SK-N-SH treated with all-trans-retinoic acid at 6 μM for 48 hours (cell line): ENCODE measurements around the gene TMEM125.

ENCODE experiments used
- ATAC-seq: fragments of 200-7000 bp; cut with Tn5 transposase; 3 replicates; pipeline ENCODE4 v1.9.1; 2020; ENCODE audit warnings: mild to moderate bottlenecking, moderate library complexity
- ARNTL ChIP-seq: fragments of 450-650 bp; formaldehyde crosslinking; IDR thresholded peaks from 2 replicates; pipeline ENCODE4 v1.5.0; 2020; ENCODE audit warnings: low read depth, mild to moderate bottlenecking, moderate library complexity, borderline replicate concordance
- BACH2 ChIP-seq: fragments of 250-450 bp; sonication (Bioruptor Pico); IDR thresholded peaks from 2 replicates; pipeline ENCODE4 v1.9.0; 2021; ENCODE audit warnings: mild to moderate bottlenecking, borderline replicate concordance
- CREB5 ChIP-seq: fragments of 250-450 bp; sonication (Bioruptor Pico); IDR thresholded peaks from 2 replicates; pipeline ENCODE4 v1.5.1; 2020; ENCODE audit warnings: low read depth, mild to moderate bottlenecking, moderate library complexity
- CSDC2 ChIP-seq: fragments of 250-450 bp; sonication (Bioruptor Pico); IDR thresholded peaks from 2 replicates; pipeline ENCODE4 v1.5.0; 2020; ENCODE audit warnings: mild to moderate bottlenecking, moderate library complexity
- CSRNP3 ChIP-seq: fragments of 250-450 bp; sonication (Bioruptor Pico); IDR thresholded peaks from 2 replicates; pipeline ENCODE4 v1.5.1; 2021; ENCODE audit warnings: mild to moderate bottlenecking, moderate library complexity
- ESRRG ChIP-seq: fragments of 250-450 bp; sonication (Bioruptor Pico); IDR thresholded peaks from 2 replicates; pipeline ENCODE4 v1.6.1; 2021; ENCODE audit warnings: mild to moderate bottlenecking
- GLIS3 ChIP-seq: fragments of 250-450 bp; sonication (Bioruptor Pico); IDR thresholded peaks from 2 replicates; pipeline ENCODE4 v1.5.0; 2020; ENCODE audit warnings: mild to moderate bottlenecking, moderate library complexity
- ISL1 ChIP-seq: fragments of 250-450 bp; sonication (Bioruptor Pico); IDR thresholded peaks from 2 replicates; pipeline ENCODE4 v2.1.2; 2022; ENCODE audit warnings: mild to moderate bottlenecking, moderate library complexity
- OSR1 ChIP-seq: fragments of 250-450 bp; sonication (Bioruptor Pico); IDR thresholded peaks from 2 replicates; pipeline ENCODE4 v1.8.0; 2022; ENCODE audit warnings: moderate library complexity, mild to moderate bottlenecking, inconsistent platforms
- PPARA ChIP-seq: fragments of 250-450 bp; sonication (Bioruptor Pico); IDR thresholded peaks from 2 replicates; pipeline ENCODE4 v1.5.0; 2020; ENCODE audit warnings: mild to moderate bottlenecking, borderline replicate concordance
- RARB ChIP-seq: fragments of 250-450 bp; sonication (Bioruptor Pico); IDR thresholded peaks from 2 replicates; pipeline ENCODE4 v1.8.0; 2021; ENCODE audit warnings: mild to moderate bottlenecking, moderate library complexity
- SNAI2 ChIP-seq: fragments of 250-450 bp; sonication (Bioruptor Pico); IDR thresholded peaks from 2 replicates; pipeline ENCODE4 v1.5.0; 2020; ENCODE audit warnings: mild to moderate bottlenecking, moderate library complexity
- TCF4 ChIP-seq: fragments of 250-450 bp; sonication (Bioruptor Pico); IDR thresholded peaks from 2 replicates; pipeline ENCODE4 v1.8.0; 2021; ENCODE audit warnings: mild to moderate bottlenecking, moderate library complexity, borderline replicate concordance
- TOX ChIP-seq: fragments of 250-450 bp; sonication (Bioruptor Pico); IDR thresholded peaks from 2 replicates; pipeline ENCODE4 v1.8.0; 2021; ENCODE audit warnings: mild to moderate bottlenecking, moderate library complexity, borderline replicate concordance
- TSHZ2 ChIP-seq: fragments of 250-450 bp; sonication (Bioruptor Pico); IDR thresholded peaks from 2 replicates; pipeline ENCODE4 v1.5.0; 2020; ENCODE audit warnings: mild to moderate bottlenecking, moderate library complexity
- ZFP3 ChIP-seq: fragments of 250-450 bp; sonication (Bioruptor Pico); IDR thresholded peaks from 2 replicates; pipeline ENCODE4 v1.5.0; 2020; ENCODE audit warnings: mild to moderate bottlenecking, moderate library complexity
- ZFP30 ChIP-seq: fragments of 450-650 bp; formaldehyde crosslinking; IDR thresholded peaks from 2 replicates; pipeline ENCODE4 v1.5.0; 2022; ENCODE audit warnings: mild to moderate bottlenecking, moderate library complexity
- ZNF565 ChIP-seq: fragments of 450-650 bp; formaldehyde crosslinking; conservative IDR thresholded peaks from 2 replicates; pipeline ENCODE4 v1.5.0; 2020; ENCODE audit warnings: low read depth, mild to moderate bottlenecking, moderate library complexity
- ZNF70 ChIP-seq: fragments of 450-650 bp; formaldehyde crosslinking; IDR thresholded peaks from 2 replicates; pipeline ENCODE4 v1.5.0; 2020; ENCODE audit warnings: mild to moderate bottlenecking, moderate library complexity
- ZNF8 ChIP-seq: fragments of 450-650 bp; formaldehyde crosslinking; IDR thresholded peaks from 2 replicates; pipeline ENCODE4 v1.5.0; 2020; ENCODE audit warnings: mild to moderate bottlenecking, moderate library complexity
- TF ChIP-seq, protein P1 (sequence below): fragments of 250-450 bp; sonication (Bioruptor Pico); IDR thresholded peaks from 2 replicates; pipeline ENCODE4 v1.8.0; 2021; ENCODE audit warnings: low read depth, mild to moderate bottlenecking, moderate library complexity, borderline replicate concordance
- TF ChIP-seq, protein P2 (sequence below): fragments of 250-450 bp; sonication (Bioruptor Pico); IDR thresholded peaks from 2 replicates; pipeline ENCODE4 v1.8.0; 2020; ENCODE audit warnings: mild to moderate bottlenecking, moderate library complexity, borderline replicate concordance

TMEM125 gene

DNA sequence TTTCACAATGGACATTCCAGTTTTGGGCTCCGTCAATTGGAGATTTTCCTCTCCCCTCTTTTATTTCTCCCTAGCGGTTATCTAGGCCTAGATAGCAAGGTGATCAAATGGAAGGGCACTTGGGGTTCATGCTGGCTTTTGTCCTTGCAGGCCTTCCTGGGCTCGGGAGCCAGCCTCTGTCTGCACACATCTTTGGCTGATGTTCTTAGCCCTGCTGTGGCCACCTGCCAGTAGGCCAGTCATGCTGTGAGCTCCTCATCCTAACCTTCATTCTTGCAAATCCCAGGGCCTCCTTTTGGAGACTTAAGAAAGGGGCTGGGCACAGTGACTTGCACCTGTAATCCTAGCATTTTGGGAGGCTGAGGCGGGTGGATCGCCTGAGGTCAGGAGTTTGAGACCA, 44.5 kb downstream of the TMEM125 start:
- ATAC-seq, result no peak
- TF ChIP-seq GLIS3 (CRISPR knock-in tag) (no peak), BACH2 (CRISPR knock-in tag) (no peak), ZFP30 (CRISPR knock-in tag) (no peak), TOX (CRISPR knock-in tag) (no peak), ZFP3 (CRISPR knock-in tag) (no peak), TCF4 (CRISPR knock-in tag) (no peak), ISL1 (CRISPR knock-in tag) (no peak), ZNF70 (no peak)

GRCh38 chr1:43315481-43315880, 45.7 kb downstream of the TMEM125 start:
- TF ChIP-seq PPARA (CRISPR knock-in tag) (no peak), CREB5 (CRISPR knock-in tag) (no peak), OSR1 (CRISPR knock-in tag) (no peak), ISL1 (CRISPR knock-in tag) (no peak), TOX (CRISPR knock-in tag) (no peak), ZNF565 (CRISPR knock-in tag) (no peak), CSRNP3 (CRISPR knock-in tag) (no peak), ZNF70 (no peak), TCF4 (CRISPR knock-in tag) (no peak), ZFP30 (CRISPR knock-in tag) (no peak), SNAI2 (CRISPR knock-in tag) (no peak), ESRRG (CRISPR knock-in tag) (no peak), ZNF8 (CRISPR knock-in tag) (no peak), TSHZ2 (CRISPR knock-in tag) (no peak), GLIS3 (CRISPR knock-in tag) (no peak)
- TF ChIP-seq, protein P1, sequence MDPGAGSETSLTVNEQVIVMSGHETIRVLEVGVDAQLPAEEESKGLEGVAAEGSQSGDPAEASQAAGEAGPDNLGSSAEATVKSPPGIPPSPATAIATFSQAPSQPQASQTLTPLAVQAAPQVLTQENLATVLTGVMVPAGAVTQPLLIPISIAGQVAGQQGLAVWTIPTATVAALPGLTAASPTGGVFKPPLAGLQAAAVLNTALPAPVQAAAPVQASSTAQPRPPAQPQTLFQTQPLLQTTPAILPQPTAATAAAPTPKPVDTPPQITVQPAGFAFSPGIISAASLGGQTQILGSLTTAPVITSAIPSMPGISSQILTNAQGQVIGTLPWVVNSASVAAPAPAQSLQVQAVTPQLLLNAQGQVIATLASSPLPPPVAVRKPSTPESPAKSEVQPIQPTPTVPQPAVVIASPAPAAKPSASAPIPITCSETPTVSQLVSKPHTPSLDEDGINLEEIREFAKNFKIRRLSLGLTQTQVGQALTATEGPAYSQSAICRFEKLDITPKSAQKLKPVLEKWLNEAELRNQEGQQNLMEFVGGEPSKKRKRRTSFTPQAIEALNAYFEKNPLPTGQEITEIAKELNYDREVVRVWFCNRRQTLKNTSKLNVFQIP (CRISPR knock-in tag), result no peak
- TF ChIP-seq, protein P2, sequence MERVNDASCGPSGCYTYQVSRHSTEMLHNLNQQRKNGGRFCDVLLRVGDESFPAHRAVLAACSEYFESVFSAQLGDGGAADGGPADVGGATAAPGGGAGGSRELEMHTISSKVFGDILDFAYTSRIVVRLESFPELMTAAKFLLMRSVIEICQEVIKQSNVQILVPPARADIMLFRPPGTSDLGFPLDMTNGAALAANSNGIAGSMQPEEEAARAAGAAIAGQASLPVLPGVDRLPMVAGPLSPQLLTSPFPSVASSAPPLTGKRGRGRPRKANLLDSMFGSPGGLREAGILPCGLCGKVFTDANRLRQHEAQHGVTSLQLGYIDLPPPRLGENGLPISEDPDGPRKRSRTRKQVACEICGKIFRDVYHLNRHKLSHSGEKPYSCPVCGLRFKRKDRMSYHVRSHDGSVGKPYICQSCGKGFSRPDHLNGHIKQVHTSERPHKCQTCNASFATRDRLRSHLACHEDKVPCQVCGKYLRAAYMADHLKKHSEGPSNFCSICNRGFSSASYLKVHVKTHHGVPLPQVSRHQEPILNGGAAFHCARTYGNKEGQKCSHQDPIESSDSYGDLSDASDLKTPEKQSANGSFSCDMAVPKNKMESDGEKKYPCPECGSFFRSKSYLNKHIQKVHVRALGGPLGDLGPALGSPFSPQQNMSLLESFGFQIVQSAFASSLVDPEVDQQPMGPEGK (CRISPR knock-in tag), result no peak
- no peak for ATAC-seq

DNA sequence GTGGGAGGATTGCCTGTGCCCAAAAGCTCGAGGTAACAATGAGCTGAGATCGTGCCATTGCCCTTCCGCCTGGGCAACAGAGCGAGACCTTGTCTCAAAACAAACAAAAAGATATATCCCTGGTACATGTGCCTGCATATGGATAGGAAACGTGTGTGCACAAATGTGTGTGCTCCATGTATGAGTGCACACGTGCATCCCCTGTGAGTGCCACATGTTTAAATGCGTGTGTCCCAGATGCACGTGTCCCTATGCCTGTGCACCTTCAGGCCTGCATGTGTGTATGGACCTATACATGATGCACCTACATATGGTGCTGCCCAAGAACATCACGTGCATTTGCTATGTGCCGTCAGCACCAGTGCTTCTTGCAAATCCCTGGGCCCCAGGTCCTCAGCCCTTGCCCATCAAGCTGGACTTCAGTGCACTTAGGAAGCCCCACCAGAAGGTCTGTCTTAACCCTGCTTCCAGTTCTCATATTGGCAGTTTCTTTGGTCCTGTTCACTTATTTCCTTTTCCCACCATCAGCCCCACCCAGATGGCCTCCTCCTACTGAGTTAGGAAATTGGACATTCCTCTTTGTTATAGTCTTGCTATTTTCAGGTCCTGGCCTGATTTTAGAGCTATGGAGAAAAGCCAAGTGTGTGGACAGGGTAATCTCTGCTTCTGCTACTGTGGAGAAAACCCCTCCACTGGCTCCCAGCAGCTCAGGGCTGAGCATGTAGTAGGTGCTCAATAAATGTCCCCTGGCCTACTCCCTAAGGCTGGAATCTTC, 46.4 kb downstream of the TMEM125 start:
- ATAC-seq, result no peak
- TF ChIP-seq ESRRG (CRISPR knock-in tag) (no peak), ZFP30 (CRISPR knock-in tag) (no peak), RARB (CRISPR knock-in tag) (no peak), OSR1 (CRISPR knock-in tag) (no peak), ZFP3 (CRISPR knock-in tag) (no peak), CSDC2 (CRISPR knock-in tag) (no peak), TOX (CRISPR knock-in tag) (no peak), CSRNP3 (CRISPR knock-in tag) (no peak), ARNTL (CRISPR knock-in tag) (no peak), TCF4 (CRISPR knock-in tag) (no peak)
